A673 (cell line): ENCODE data around the gene POM121C.
"Not testable (repeated sequence)": the region's sequence is repeated elsewhere in the genome, so short reads cannot be mapped to it uniquely, and the experiment has no call there.

Experiments
- EZH2 ChIP-seq: fragments of 200-600 bp; sonication (generic); IDR thresholded peaks from 2 replicates; pipeline ENCODE4 v1.6.1; 2017; ENCODE audit warnings: borderline replicate concordance, low read depth, mild to moderate bottlenecking, mixed read lengths, antibody characterized with exemption, low read length; ENCODE audit not compliant: poor library complexity, severe bottlenecking
- TF ChIP-seq, protein P1 (sequence below): fragments of 300-800, 200-600 bp; sonication (generic); conservative IDR thresholded peaks from 2 replicates; pipeline ENCODE4 v1.5.1; 2017; ENCODE audit warnings: low read depth, mild to moderate bottlenecking, antibody characterized with exemption, low read length, moderate library complexity, mixed read lengths

GRCh38 chr7:75404663-75405062, 81.4 kb downstream of the POM121C start:
- TF ChIP-seq, protein P1, sequence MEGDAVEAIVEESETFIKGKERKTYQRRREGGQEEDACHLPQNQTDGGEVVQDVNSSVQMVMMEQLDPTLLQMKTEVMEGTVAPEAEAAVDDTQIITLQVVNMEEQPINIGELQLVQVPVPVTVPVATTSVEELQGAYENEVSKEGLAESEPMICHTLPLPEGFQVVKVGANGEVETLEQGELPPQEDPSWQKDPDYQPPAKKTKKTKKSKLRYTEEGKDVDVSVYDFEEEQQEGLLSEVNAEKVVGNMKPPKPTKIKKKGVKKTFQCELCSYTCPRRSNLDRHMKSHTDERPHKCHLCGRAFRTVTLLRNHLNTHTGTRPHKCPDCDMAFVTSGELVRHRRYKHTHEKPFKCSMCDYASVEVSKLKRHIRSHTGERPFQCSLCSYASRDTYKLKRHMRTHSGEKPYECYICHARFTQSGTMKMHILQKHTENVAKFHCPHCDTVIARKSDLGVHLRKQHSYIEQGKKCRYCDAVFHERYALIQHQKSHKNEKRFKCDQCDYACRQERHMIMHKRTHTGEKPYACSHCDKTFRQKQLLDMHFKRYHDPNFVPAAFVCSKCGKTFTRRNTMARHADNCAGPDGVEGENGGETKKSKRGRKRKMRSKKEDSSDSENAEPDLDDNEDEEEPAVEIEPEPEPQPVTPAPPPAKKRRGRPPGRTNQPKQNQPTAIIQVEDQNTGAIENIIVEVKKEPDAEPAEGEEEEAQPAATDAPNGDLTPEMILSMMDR, result not testable (repeated sequence)
- not testable (repeated sequence) for TF ChIP-seq EZH2
